Measurements from ENCODE around the gene SRGN.

The SRGN gene

DNA sequence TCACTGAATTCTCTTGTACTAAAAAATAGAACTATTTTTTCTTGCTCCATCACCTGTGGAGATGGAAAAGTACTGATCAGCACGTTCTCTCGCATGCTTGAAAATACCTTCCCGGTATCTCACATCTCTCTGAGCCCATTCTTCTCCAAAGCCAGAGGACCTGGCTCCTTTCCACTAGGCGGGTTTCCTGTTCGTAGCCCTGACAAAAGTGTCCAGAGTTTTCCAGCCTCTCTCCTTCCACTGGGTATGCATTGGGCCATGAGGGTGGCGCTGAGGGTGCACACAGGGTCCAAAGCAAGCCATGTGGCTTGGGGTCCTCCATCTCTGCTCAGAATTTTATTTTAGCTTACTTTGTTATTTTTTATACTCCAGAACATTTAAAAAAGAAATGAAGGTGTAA is 16.3 kb upstream of the SRGN start:
- TF ChIP-seq TAF1 (IDR thresholded peaks at IDR 0.05; ENCODE audit: low read depth), result no peak
- no peak for TF ChIP-seq EGR1 (IDR thresholded peaks at IDR 0.05)
- TF ChIP-seq FOXM1 (IDR thresholded peaks at IDR 0.05; ENCODE audit: borderline replicate concordance, low read depth), result no peak

- no peak for TF ChIP-seq REST (IDR thresholded peaks at IDR 0.05; ENCODE audit: low read depth)
These were observed 14.9 kb upstream of the SRGN start for GRCh38 chr10:69073026-69073425.

DNA sequence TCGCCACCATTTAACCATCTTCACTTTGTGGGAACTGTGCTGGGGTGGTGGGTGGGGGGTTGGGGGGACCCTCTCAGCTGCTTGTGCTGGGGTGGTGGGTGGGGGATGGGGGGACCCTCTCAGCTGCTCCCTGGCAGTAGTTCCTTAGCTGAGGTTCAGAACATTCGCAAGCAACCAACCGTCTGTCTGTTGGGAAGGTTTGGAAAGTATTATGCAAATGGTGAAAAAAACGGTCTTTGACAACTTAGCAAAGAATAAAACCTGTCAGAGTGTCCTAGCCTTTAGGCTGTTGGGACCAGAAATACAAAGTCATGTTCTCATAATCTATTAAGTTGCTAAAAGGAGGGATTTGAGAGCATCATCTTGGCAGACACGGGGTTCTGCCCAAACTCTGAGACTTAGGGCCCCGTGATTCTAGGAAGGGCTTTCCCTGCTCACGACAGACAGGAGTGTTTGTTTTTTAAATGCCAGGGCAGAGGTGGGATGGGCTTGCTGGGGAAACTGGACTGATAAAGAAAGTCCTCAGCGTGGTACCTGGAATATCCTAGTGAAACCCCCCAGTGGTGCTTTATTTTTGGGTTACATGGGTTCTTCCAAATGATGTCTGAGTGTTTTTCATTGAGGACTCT is 14.1 kb upstream of the SRGN start:
- TF ChIP-seq ZBTB7A (IDR thresholded peaks at IDR 0.05; ENCODE audit: low read depth) (no peak), RAD21 (IDR thresholded peaks at IDR 0.05; ENCODE audit: low read depth) (no peak), REST (IDR thresholded peaks at IDR 0.05; ENCODE audit: low read depth) (no peak)

- TF ChIP-seq YY1 (IDR thresholded peaks at IDR 0.05; ENCODE audit: low read depth) (no peak), NFIC (IDR thresholded peaks at IDR 0.05) (no peak), EP300 (IDR thresholded peaks at IDR 0.05; ENCODE audit: borderline replicate concordance) (no peak), TAF1 (IDR thresholded peaks at IDR 0.05; ENCODE audit: low read depth) (no peak), FOXM1 (IDR thresholded peaks at IDR 0.05; ENCODE audit: borderline replicate concordance, low read depth) (no peak), RAD21 (IDR thresholded peaks at IDR 0.05; ENCODE audit: low read depth) (no peak), USF1 (IDR thresholded peaks at IDR 0.05) (no peak), CREB1 (IDR thresholded peaks at IDR 0.05; ENCODE audit: low read depth) (no peak), TCF12 (IDR thresholded peaks at IDR 0.05; ENCODE audit: low read depth) (no peak), EGR1 (IDR thresholded peaks at IDR 0.05) (no peak), REST (IDR thresholded peaks at IDR 0.05; ENCODE audit: low read depth) (no peak), CEBPB (IDR thresholded peaks at IDR 0.05) (no peak)
- TF ChIP-seq, protein P1, sequence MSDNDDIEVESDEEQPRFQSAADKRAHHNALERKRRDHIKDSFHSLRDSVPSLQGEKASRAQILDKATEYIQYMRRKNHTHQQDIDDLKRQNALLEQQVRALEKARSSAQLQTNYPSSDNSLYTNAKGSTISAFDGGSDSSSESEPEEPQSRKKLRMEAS (IDR thresholded peaks at IDR 0.05), result no peak
These were observed 13.4 kb upstream of the SRGN start for GRCh38 chr10:69074532-69074931.

DNA sequence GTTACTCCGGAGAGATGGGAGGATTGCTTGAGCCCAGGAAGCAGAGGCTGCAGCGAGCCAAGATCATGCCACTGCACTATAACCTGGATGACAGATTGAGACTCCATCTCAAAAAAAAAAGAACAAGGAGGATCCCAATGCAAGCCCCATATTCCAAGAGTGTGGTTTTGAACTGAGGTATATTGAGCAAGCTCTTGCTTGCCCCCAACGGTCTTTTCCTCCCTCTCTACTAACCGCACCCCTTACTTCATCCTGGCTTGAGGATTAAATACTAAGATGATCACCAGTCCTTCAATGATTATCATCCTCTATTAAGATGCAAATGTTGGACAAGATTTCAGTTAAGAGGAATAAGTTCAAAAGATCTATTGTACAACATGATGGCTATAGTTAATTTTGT is 12.5 kb upstream of the SRGN start:
- TF ChIP-seq USF1 (IDR thresholded peaks at IDR 0.05) (no peak), REST (IDR thresholded peaks at IDR 0.05; ENCODE audit: low read depth) (no peak), CREB1 (IDR thresholded peaks at IDR 0.05; ENCODE audit: low read depth) (no peak), NFIC (IDR thresholded peaks at IDR 0.05) (no peak), FOXM1 (IDR thresholded peaks at IDR 0.05; ENCODE audit: borderline replicate concordance, low read depth) (no peak), RAD21 (IDR thresholded peaks at IDR 0.05; ENCODE audit: low read depth) (no peak), EP300 (IDR thresholded peaks at IDR 0.05; ENCODE audit: borderline replicate concordance) (no peak), ZBTB7A (IDR thresholded peaks at IDR 0.05; ENCODE audit: low read depth) (no peak), YY1 (IDR thresholded peaks at IDR 0.05; ENCODE audit: low read depth) (no peak), TCF12 (IDR thresholded peaks at IDR 0.05; ENCODE audit: low read depth) (no peak), TAF1 (IDR thresholded peaks at IDR 0.05; ENCODE audit: low read depth) (no peak), EGR1 (IDR thresholded peaks at IDR 0.05) (no peak), TEAD4 (IDR thresholded peaks at IDR 0.05) (no peak), CEBPB (IDR thresholded peaks at IDR 0.05) (no peak)
- TF ChIP-seq, protein P1 (IDR thresholded peaks at IDR 0.05), result no peak
